ENCODE data around the gene SOCS2. TPM values are rescaled to one million over a fixed set of nuclear protein-coding genes. Genes with fewer than 3 reads are reported as not detected.
"Not testable (repeated sequence)": the region's sequence is repeated elsewhere in the genome, so short reads cannot be mapped to it uniquely, and the experiment has no call there.

SOCS2 gene
- total RNA-seq, 1 experiment from 2014 or later = 15.2 TPM

DNA sequence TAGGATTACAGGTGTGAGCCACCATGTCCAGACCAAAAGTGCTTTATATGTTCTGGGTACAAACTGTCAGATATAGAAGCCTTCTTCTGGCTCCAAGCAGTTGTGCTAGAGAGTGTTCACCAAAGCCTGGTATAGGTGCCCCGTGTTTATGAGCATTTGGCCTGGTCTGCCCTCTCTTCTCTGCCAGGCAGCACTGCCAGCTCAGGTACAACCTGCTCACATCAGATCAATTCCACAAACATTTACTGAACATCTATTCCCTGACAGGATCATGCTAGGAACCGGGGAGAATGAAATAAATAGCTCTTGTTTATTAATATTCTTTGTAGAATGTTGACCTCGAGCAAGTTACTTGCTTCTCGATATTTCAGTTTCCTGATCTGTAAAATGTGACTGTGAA is 20.0 kb upstream of the SOCS2 start:
- ChIA-PET CTCF (interaction anchor here (1.0 to 1.6 kb wide), 2 partner anchors 50 to 549 kb away, joined by 3 read pairs; no protein-coding TSS in a partner anchor), POLR2A (no interaction called here), RAD21 (ENCODE audit: low non-redundant PET in 1 of 2, low total read pairs in 2 of 2, uncharacterized antibody in 2 of 2, unreplicated experiment in 2 of 2) (no interaction called here)
- no peaks in the 10 kb centered on the region for H3K9me3 ChIP-seq (ENCODE audit: control insufficient read depth in 1 of 2, insufficient read depth in 1 of 2, low read depth in 1 of 2, low read length in 2 of 2)
- no peaks in the 10 kb centered on the region for H3K9me2 ChIP-seq (ENCODE audit: insufficient read depth)
- H3K27me3 ChIP-seq (ENCODE audit: insufficient read depth, low read length) = no peaks in the 10 kb centered on the region
- no TSS peak for BruUV-seq (replicated peaks)
- no peak overlapping the region for H2AFZ ChIP-seq (ENCODE audit: low read depth, low read length, poor library complexity, severe bottlenecking)
- no peak overlapping the region for H3K27ac ChIP-seq (ENCODE audit: low read depth, low read length)
- ATAC-seq (no peak), DNase-seq (ENCODE audit: low read depth, low spot score) (no peak)
- TF ChIP-seq POLR2A (IDR thresholded peaks at IDR 0.05; ENCODE audit: borderline replicate concordance, extremely low read depth, insufficient read depth, insufficient read length) (no peak), EZH2phosphoT487 (IDR thresholded peaks at IDR 0.05; ENCODE audit: borderline replicate concordance) (no peak), FOSL1 (IDR thresholded peaks at IDR 0.05; ENCODE audit: low read depth) (no peak), POLR2AphosphoS5 (IDR thresholded peaks at IDR 0.05; ENCODE audit: low read depth, low read length) (no peak), JUND (IDR thresholded peaks at IDR 0.05) (no peak), SIN3A (IDR thresholded peaks at IDR 0.05; ENCODE audit: low read depth) (no peak), EZH2 (IDR thresholded peaks at IDR 0.05) (no peak), ZNF274 (IDR thresholded peaks at IDR 0.05; ENCODE audit: low read depth, low read length) (no peak), RAD21 (IDR thresholded peaks at IDR 0.05; ENCODE audit: low read depth) (no peak), ELF1 (IDR thresholded peaks at IDR 0.05; ENCODE audit: borderline replicate concordance, low read depth) (no peak), CBX3 (IDR thresholded peaks at IDR 0.05; ENCODE audit: low read depth) (no peak), ZFX (IDR thresholded peaks at IDR 0.05) (no peak)
- TF ChIP-seq, protein P1, sequence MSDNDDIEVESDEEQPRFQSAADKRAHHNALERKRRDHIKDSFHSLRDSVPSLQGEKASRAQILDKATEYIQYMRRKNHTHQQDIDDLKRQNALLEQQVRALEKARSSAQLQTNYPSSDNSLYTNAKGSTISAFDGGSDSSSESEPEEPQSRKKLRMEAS (IDR thresholded peaks at IDR 0.05) = no peak
- TF ChIP-seq, protein P2, sequence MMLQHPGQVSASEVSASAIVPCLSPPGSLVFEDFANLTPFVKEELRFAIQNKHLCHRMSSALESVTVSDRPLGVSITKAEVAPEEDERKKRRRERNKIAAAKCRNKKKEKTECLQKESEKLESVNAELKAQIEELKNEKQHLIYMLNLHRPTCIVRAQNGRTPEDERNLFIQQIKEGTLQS (IDR thresholded peaks at IDR 0.05) = no peak
- TF ChIP-seq, protein P3, sequence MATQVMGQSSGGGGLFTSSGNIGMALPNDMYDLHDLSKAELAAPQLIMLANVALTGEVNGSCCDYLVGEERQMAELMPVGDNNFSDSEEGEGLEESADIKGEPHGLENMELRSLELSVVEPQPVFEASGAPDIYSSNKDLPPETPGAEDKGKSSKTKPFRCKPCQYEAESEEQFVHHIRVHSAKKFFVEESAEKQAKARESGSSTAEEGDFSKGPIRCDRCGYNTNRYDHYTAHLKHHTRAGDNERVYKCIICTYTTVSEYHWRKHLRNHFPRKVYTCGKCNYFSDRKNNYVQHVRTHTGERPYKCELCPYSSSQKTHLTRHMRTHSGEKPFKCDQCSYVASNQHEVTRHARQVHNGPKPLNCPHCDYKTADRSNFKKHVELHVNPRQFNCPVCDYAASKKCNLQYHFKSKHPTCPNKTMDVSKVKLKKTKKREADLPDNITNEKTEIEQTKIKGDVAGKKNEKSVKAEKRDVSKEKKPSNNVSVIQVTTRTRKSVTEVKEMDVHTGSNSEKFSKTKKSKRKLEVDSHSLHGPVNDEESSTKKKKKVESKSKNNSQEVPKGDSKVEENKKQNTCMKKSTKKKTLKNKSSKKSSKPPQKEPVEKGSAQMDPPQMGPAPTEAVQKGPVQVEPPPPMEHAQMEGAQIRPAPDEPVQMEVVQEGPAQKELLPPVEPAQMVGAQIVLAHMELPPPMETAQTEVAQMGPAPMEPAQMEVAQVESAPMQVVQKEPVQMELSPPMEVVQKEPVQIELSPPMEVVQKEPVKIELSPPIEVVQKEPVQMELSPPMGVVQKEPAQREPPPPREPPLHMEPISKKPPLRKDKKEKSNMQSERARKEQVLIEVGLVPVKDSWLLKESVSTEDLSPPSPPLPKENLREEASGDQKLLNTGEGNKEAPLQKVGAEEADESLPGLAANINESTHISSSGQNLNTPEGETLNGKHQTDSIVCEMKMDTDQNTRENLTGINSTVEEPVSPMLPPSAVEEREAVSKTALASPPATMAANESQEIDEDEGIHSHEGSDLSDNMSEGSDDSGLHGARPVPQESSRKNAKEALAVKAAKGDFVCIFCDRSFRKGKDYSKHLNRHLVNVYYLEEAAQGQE (IDR thresholded peaks at IDR 0.05; ENCODE audit: low read depth) = no peak
- intact Hi-C loops (cut with micrococcal nuclease) = no loop called here
- no peak overlapping the region for H3K9ac ChIP-seq (ENCODE audit: low read length)
- no peaks in the 10 kb centered on the region for H3K4me1 ChIP-seq (ENCODE audit: control insufficient read depth in 1 of 2, insufficient read depth in 2 of 2, low read length in 2 of 2)
- H4K20me1 ChIP-seq (ENCODE audit: insufficient read depth) = 0 out of 2 replicates have a peak, but pooled peaks cover 3% of the 10 kb centered on the region
- no peaks in the 10 kb centered on the region for H3K79me2 ChIP-seq (ENCODE audit: insufficient read depth, low read length)
- no peak overlapping the region for H3K4me3 ChIP-seq (replicated peaks in 1 of 2; ENCODE audit: low read depth in 1 of 2, low read length in 2 of 2)
- no peak overlapping the region for H3K4me2 ChIP-seq (ENCODE audit: low read length)
- no peaks in the 10 kb centered on the region for H3K36me3 ChIP-seq (ENCODE audit: control insufficient read depth in 1 of 2, insufficient read depth in 2 of 2, low read length in 2 of 2)

DNA sequence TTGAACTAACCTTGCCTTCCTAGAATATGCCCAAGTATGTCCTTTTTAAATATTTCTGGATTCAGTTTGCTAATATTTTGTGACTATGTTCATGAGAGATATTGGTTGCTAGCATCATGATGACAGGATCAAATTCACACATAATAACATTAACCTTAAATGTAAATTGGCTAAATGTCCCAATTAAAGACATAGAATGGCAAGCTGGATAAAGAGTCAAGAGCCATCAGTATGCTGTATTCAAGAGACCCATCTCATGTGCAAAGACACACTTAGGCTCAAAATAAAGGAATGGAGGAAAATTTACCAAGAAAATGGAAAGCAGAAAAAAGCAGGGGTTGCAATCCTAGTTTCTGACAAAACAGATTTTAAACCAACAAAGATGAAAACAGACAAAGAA is 14.6 kb upstream of the SOCS2 start:
- intact Hi-C loops (cut with micrococcal nuclease); POLR2A ChIA-PET; H3K9me2 ChIP-seq (ENCODE audit: insufficient read depth); H3K27ac ChIP-seq (ENCODE audit: low read depth, low read length); H3K9me3 ChIP-seq (ENCODE audit: control insufficient read depth in 1 of 2, insufficient read depth in 1 of 2, low read depth in 1 of 2, low read length in 2 of 2); H4K20me1 ChIP-seq (ENCODE audit: insufficient read depth); H3K36me3 ChIP-seq (ENCODE audit: control insufficient read depth in 1 of 2, insufficient read depth in 2 of 2, low read length in 2 of 2); H3K79me2 ChIP-seq (ENCODE audit: insufficient read depth, low read length); RAD21 ChIA-PET (ENCODE audit: low non-redundant PET in 1 of 2, low total read pairs in 2 of 2, uncharacterized antibody in 2 of 2, unreplicated experiment in 2 of 2); H3K4me2 ChIP-seq (ENCODE audit: low read length); CTCF ChIA-PET; H3K9ac ChIP-seq (ENCODE audit: low read length); H3K27me3 ChIP-seq (ENCODE audit: insufficient read depth, low read length); DNase-seq (ENCODE audit: low read depth, low spot score); H3K4me3 ChIP-seq (replicated peaks in 1 of 2; ENCODE audit: low read depth in 1 of 2, low read length in 2 of 2); BruUV-seq (replicated peaks); H2AFZ ChIP-seq (ENCODE audit: low read depth, low read length, poor library complexity, severe bottlenecking); H3K4me1 ChIP-seq (ENCODE audit: control insufficient read depth in 1 of 2, insufficient read depth in 2 of 2, low read length in 2 of 2); ATAC-seq: not testable (repeated sequence)

Measured in HCT116 (cell line).